Hindlimb muscle (tissue), 1 donor: ENCODE data around the gene EZH2. TPM values are rescaled to one million over a fixed set of nuclear protein-coding genes. Genes with fewer than 3 reads are reported as not detected.

Experiments
- DNase-seq: peaks from one replicate; pipeline ENCODE4 v3.0.0-alpha.2; 2013
- polyA plus RNA-seq: library from polyadenylated mRNA; unstranded; fragments of 120-200 nt; gene quantifications from one replicate; pipeline ENCODE4 v1.2.1, GENCODE V29; 2013; ENCODE audit not compliant: insufficient read length

The EZH2 gene
- polyA plus RNA-seq, 1 donor, result 22.0 TPM

- DNase-seq, result no peak
These were observed 31.8 kb downstream of the EZH2 start for GRCh38 chr7:148852272-148852671.

GRCh38 chr7:148850564-148850963 is 33.5 kb downstream of the EZH2 start:
- DNase-seq, result no peak

- DNase-seq, result no peak
These were observed 34.5 kb downstream of the EZH2 start for GRCh38 chr7:148849393-148850098.

- no peak for DNase-seq
These were observed 36.0 kb downstream of the EZH2 start for GRCh38 chr7:148847815-148848734.

- DNase-seq, result no peak
These were observed 45.2 kb downstream of the EZH2 start for GRCh38 chr7:148838905-148839304.

GRCh38 chr7:148835854-148836253 is 48.2 kb downstream of the EZH2 start:
- DNase-seq, result no peak

- DNase-seq, result no peak
These were observed 49.5 kb downstream of the EZH2 start for GRCh38 chr7:148834605-148835004.

- no peak for DNase-seq
These were observed 52.3 kb downstream of the EZH2 start for GRCh38 chr7:148831782-148832181.

- DNase-seq, result no peak
These were observed 53.0 kb downstream of the EZH2 start for GRCh38 chr7:148830897-148831692.

GRCh38 chr7:148828965-148829364 is 55.1 kb downstream of the EZH2 start:
- DNase-seq, result no peak

- DNase-seq, result no peak
These were observed 58.8 kb downstream of the EZH2 start for GRCh38 chr7:148825338-148825737.

GRCh38 chr7:148824864-148825263 is 59.2 kb downstream of the EZH2 start:
- DNase-seq, result no peak

GRCh38 chr7:148821422-148821821 is 62.7 kb downstream of the EZH2 start:
- DNase-seq, result no peak

- DNase-seq, result no peak
These were observed 64.3 kb downstream of the EZH2 start for GRCh38 chr7:148819697-148820360.

- DNase-seq, result no peak
These were observed 68.5 kb downstream of the EZH2 start for GRCh38 chr7:148815612-148816011.

- DNase-seq, result no peak
These were observed 69.0 kb downstream of the EZH2 start for GRCh38 chr7:148814922-148815559.

GRCh38 chr7:148813890-148814289 is 70.2 kb downstream of the EZH2 start:
- DNase-seq, result no peak

- no peak for DNase-seq
These were observed 72.2 kb downstream of the EZH2 start for GRCh38 chr7:148811892-148812291.

GRCh38 chr7:148809856-148810255 is 74.2 kb downstream of the EZH2 start:
- DNase-seq, result no peak

GRCh38 chr7:148807436-148807835 is 76.7 kb downstream of the EZH2 start:
- no peak for DNase-seq

GRCh38 chr7:148806187-148806586 is 77.9 kb downstream of the EZH2 start:
- no peak for DNase-seq
